ENCODE data around the gene GALNT15. TPM values are rescaled to one million over a fixed set of nuclear protein-coding genes. Genes with fewer than 3 reads are reported as not detected.

Gene GALNT15
- total RNA-seq, 1 experiment from 2014 or later, result not detected

DNA sequence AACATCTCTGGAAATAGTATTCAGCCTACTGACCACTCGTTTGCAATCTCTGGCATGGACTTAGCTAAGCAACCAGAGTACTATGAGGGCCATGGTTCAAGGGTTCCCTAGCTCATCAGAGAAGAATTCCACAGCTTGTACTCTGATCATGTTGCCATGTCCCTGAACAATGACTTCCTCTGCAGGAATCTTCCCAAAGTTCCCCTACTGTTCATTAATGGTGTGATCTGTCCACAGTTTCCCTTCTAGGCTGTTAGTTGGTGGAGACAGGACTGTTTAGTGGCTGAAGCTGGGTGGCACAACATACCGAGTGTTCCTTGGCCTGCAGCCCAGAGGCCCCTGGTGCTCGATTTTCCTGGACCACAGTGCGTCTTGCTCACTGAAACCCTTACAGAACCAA is 44.4 kb upstream of the GALNT15 start:
- BruUV-seq (replicated peaks), result no TSS peak
- Histone ChIP-seq H3K4me3 (ENCODE audit: low read depth, low read length, poor library complexity, severe bottlenecking) (no peak overlapping the region), H3K4me1 (ENCODE audit: insufficient read depth, low read length, poor library complexity, severe bottlenecking) (no peaks in the 10 kb centered on the region), H3K27me3 (replicated peaks; ENCODE audit: insufficient read depth, low read depth, low read length, poor library complexity) (no peaks in the 10 kb centered on the region), H3K27ac (ENCODE audit: low read depth, low read length, poor library complexity, severe bottlenecking) (no peak overlapping the region), H3K36me3 (ENCODE audit: insufficient read depth, low read length, poor library complexity, severe bottlenecking) (no peaks in the 10 kb centered on the region), H3K9me3 (ENCODE audit: low read depth, low read length, poor library complexity, severe bottlenecking) (no peaks in the 10 kb centered on the region)
- no peak for DNase-seq (ENCODE audit: low spot score)
- no peak for TF ChIP-seq EZH2 (IDR thresholded peaks at IDR 0.05; ENCODE audit: borderline replicate concordance, low read depth, low read length, poor library complexity, severe bottlenecking)
- TF ChIP-seq, protein P1, sequence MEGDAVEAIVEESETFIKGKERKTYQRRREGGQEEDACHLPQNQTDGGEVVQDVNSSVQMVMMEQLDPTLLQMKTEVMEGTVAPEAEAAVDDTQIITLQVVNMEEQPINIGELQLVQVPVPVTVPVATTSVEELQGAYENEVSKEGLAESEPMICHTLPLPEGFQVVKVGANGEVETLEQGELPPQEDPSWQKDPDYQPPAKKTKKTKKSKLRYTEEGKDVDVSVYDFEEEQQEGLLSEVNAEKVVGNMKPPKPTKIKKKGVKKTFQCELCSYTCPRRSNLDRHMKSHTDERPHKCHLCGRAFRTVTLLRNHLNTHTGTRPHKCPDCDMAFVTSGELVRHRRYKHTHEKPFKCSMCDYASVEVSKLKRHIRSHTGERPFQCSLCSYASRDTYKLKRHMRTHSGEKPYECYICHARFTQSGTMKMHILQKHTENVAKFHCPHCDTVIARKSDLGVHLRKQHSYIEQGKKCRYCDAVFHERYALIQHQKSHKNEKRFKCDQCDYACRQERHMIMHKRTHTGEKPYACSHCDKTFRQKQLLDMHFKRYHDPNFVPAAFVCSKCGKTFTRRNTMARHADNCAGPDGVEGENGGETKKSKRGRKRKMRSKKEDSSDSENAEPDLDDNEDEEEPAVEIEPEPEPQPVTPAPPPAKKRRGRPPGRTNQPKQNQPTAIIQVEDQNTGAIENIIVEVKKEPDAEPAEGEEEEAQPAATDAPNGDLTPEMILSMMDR (conservative IDR thresholded peaks at IDR 0.05; ENCODE audit: low read depth, low read length), result no peak
- CTCF ChIA-PET, result no interaction called here
- intact Hi-C loops (cut with micrococcal nuclease; ENCODE audit: unreplicated experiment), result no loop called here
- POLR2A ChIA-PET (ENCODE audit: low non-redundant PET), result no interaction called here

DNA sequence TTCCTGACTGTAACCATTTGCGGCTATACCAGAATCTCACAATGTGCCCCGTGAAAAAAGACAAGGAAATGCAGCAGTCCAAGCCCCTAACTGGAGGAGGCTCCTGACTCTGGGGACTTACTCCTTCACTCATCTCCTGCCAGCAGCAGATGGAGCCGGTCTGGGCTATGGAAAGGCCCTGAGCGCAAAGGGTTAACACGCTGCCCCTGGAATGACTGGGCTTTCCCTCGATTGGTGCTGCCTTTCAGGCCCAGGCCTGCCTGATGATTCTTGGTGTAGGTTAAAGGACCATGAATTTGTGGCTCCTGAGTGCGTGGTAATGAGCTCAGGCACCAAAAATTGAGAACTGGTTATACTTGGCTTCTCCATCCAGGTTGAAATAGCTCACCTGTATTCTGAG is 42.3 kb upstream of the GALNT15 start:
- H3K27me3 ChIP-seq (replicated peaks; ENCODE audit: insufficient read depth, low read depth, low read length, poor library complexity), result no peaks in the 10 kb centered on the region
- ChIA-PET POLR2A (ENCODE audit: low non-redundant PET) (no interaction called here), CTCF (no interaction called here)
- no peak for DNase-seq (ENCODE audit: low spot score)
- BruUV-seq (replicated peaks), result no TSS peak
- H3K27ac ChIP-seq (ENCODE audit: low read depth, low read length, poor library complexity, severe bottlenecking), result no peak overlapping the region
- H3K9me3 ChIP-seq (ENCODE audit: low read depth, low read length, poor library complexity, severe bottlenecking), result no peaks in the 10 kb centered on the region
- H3K36me3 ChIP-seq (ENCODE audit: insufficient read depth, low read length, poor library complexity, severe bottlenecking), result no peaks in the 10 kb centered on the region
- no peaks in the 10 kb centered on the region for H3K4me1 ChIP-seq (ENCODE audit: insufficient read depth, low read length, poor library complexity, severe bottlenecking)
- intact Hi-C loops (cut with micrococcal nuclease; ENCODE audit: unreplicated experiment), result no loop called here
- no peak overlapping the region for H3K4me3 ChIP-seq (ENCODE audit: low read depth, low read length, poor library complexity, severe bottlenecking)
- no peak for TF ChIP-seq EZH2 (IDR thresholded peaks at IDR 0.05; ENCODE audit: borderline replicate concordance, low read depth, low read length, poor library complexity, severe bottlenecking)
- TF ChIP-seq, protein P1 (conservative IDR thresholded peaks at IDR 0.05; ENCODE audit: low read depth, low read length), result no peak

DNA sequence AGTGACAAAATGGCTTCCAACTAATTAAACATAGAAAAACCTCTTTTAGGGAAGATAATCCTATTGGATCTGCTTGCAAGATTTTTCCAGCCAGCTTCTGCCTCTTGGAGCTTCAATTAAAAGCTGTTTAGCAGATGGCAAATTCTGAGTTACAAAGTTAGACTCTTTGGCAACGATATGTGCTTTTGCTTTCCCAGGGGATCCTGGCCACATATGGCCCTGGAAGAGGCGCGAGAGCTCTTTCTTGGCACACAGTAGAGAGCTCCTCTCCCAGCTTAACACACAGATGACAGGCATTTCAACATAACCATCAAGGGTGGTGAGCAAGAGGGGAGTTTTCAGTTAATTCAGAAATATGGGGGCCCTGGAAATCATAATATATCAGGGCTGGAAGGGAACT is 41.6 kb upstream of the GALNT15 start:
- DNase-seq (ENCODE audit: low spot score), result peak; percentile 25
- CTCF ChIA-PET, result no interaction called here
- POLR2A ChIA-PET (ENCODE audit: low non-redundant PET), result no interaction called here
- Histone ChIP-seq H3K27me3 (replicated peaks; ENCODE audit: insufficient read depth, low read depth, low read length, poor library complexity) (no peaks in the 10 kb centered on the region), H3K4me1 (ENCODE audit: insufficient read depth, low read length, poor library complexity, severe bottlenecking) (no peaks in the 10 kb centered on the region), H3K36me3 (ENCODE audit: insufficient read depth, low read length, poor library complexity, severe bottlenecking) (no peaks in the 10 kb centered on the region), H3K4me3 (ENCODE audit: low read depth, low read length, poor library complexity, severe bottlenecking) (no peak overlapping the region), H3K27ac (ENCODE audit: low read depth, low read length, poor library complexity, severe bottlenecking) (no peak overlapping the region), H3K9me3 (ENCODE audit: low read depth, low read length, poor library complexity, severe bottlenecking) (no peaks in the 10 kb centered on the region)
- BruUV-seq (replicated peaks), result no TSS peak
- intact Hi-C loops (cut with micrococcal nuclease; ENCODE audit: unreplicated experiment), result no loop called here
- TF ChIP-seq EZH2 (IDR thresholded peaks at IDR 0.05; ENCODE audit: borderline replicate concordance, low read depth, low read length, poor library complexity, severe bottlenecking), result no peak
- TF ChIP-seq, protein P1 (conservative IDR thresholded peaks at IDR 0.05; ENCODE audit: low read depth, low read length), result no peak
